GM19023 (cell line): Measurements from ENCODE around the gene LRIT2.
A peak's percentile ranks its signal among the peaks of the same experiment; 100 is the strongest.
"Not testable (repeated sequence)": the region's sequence is repeated elsewhere in the genome, so short reads cannot be mapped to it uniquely, and the experiment has no call there.

Experiments
- ATAC-seq: cut with Tn5 transposase; IDR thresholded peaks from one replicate; pipeline ENCODE4 v1.9.1; 2021; ENCODE audit warnings: mild to moderate bottlenecking, moderate library complexity; ENCODE audit not compliant: unreplicated experiment

Gene LRIT2

DNA sequence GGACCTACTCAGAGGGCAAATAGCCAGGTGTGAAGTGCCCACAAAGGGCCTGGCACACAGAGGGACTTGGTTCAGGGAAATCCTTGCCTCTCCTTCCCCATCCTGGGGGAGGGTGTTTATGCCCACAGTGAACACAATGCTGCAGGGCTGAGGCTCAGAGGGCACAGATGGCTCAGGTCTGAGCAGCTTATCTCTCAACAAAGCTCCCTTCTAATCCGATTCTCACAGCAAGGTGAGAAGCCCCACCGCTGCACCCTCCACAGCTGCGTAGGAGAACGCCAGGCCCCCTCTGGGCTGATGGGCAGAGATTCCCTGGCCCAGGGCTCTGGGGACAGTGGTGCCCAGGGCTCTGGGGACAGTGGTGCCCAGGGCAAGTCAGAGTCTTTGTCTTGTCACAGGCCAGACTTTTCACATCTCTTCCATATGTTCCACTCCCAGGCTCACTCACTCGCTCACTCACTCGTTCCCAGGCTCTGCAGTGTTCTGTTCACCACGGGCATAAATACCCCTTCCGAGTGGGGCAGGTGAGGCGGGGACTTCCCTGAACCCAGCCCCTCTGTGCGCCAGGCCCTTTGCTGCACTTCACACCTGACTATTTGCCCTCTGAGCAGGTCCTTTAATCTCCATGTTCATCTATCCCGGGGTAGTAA lies 39.7 kb downstream of the LRIT2 start:
- ATAC-seq: no peak

DNA sequence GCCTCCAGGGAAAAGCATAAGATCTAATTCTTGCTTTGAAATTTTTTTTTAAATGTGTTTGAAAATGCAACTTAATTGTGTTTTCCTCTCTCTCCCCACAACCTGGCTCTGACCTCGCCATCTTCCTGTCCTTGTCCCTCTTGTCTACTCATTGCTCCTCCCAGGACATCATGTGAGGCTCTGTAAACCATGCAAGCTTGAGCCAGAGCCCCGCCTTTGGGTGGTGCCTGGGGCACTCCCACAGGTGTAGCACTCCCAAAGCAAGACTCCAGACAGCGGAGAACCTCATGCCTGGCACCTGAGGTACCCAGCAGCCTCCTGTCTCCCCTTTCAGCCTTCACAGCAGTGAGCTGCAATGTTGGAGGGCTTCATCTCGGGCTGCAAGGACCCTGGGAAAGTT lies 40.8 kb downstream of the LRIT2 start:
- ATAC-seq: no peak

DNA sequence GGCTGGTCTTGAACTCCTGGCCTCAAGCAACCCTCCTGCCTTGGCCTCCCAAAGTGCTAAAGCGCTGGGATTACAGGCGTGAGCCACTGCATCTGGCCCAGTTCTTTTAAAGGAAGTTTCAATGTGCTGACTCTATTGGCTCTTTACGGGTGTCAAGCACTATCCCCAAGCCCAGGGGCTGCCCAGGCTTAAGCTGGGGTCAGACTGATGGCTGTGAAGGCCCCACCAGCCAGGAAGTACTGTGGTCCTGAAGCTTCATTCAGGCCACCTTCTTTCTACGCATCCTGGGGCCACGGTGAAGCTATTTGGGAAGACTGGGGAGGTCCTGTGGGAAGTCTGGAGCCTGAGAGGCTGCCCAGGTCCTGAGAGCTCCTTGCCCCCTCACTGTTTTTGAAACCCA lies 43.7 kb downstream of the LRIT2 start:
- ATAC-seq: no peak

DNA sequence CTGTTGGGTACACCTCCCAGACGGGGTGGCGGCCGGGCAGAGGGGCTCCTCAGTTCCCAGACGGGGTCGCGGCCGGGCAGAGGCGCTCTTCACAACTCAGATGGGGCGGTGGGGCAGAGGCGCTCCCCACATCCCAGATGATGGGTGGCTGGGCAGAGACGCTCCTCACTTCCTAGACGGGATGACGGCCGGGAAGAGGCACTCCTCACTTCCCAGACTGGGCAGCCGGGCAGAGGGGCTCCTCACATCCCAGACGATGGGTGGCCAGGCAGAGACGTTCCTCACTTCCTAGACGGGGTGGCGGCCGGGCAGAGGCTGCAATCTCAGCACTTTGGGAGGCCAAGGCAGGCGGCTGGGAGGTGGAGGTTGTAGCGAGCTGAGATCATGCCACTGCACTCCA lies 45.0 kb downstream of the LRIT2 start:
- ATAC-seq: not testable (repeated sequence)

DNA sequence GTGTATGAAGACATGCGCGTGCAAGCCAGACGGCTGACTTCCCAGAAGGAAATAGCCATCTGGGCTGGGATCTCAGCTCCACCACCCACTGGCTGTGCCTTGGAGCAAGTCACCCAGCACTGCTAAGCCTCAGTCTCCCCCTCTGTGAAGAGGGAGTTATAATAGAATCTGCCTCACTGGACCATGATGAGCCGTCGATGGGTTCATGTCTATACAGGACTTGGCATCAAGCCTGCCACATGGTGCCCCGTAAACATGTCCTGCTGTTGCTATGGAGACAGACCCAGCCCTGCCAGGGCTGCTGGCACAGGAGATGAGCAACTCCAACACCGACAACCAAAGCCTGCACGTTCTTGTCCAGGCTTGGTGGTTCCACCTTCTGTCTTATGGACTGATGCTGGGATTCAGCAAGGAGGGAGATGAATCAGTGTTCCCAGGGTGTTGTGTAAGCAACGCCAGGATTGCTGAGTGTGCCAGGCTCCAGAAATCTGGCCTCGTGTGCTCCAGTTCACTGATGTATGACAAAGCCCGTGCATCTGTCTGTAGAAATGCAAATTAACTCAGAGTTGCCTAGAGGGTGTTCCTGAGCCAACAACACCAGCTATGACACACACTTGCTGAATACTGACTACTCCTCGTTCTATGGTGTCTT lies 46.2 kb downstream of the LRIT2 start:
- ATAC-seq: peak; percentile 91

DNA sequence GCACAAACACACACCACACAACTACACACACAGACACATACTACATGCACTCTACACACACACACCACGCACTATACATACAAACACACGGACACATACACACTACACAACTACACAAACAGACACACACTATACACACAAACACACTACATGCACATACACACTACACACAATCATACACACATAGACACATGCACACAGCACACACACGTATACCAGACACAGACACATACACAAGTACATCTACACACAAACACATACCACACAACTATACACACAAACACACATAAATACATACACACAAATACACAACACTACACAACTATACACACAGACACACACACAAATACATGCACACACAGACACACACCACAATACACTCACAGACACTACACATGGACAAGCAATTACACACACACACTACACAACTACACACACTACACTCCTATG lies 47.2 kb downstream of the LRIT2 start:
- ATAC-seq: no peak

DNA sequence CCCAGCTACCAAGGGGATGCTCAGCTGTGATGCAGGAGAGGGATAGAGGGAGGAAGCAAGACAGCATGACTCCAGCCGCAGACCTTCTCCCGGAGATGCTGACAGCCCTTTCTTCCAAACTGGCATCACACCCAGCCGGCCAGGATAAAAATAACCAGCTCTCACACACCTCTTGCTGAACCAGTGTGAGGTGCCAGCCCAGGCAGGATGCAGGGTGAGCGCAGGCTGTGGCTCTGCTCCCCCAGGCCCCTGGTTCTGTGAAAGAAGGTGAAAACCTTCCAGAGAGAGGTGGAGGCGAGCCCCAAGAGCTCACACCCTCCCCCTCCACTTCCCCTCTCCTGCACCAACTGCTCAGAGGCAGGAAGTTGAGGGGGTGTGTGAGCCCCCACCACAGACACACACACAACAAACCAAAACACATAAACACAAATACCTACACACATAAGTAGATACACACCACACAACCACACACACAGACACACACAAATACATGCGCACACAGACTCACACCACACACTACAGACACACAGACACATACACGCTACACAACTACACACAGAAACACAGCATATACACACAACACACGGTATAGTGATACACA lies 47.7 kb downstream of the LRIT2 start:
- no peak for ATAC-seq

DNA sequence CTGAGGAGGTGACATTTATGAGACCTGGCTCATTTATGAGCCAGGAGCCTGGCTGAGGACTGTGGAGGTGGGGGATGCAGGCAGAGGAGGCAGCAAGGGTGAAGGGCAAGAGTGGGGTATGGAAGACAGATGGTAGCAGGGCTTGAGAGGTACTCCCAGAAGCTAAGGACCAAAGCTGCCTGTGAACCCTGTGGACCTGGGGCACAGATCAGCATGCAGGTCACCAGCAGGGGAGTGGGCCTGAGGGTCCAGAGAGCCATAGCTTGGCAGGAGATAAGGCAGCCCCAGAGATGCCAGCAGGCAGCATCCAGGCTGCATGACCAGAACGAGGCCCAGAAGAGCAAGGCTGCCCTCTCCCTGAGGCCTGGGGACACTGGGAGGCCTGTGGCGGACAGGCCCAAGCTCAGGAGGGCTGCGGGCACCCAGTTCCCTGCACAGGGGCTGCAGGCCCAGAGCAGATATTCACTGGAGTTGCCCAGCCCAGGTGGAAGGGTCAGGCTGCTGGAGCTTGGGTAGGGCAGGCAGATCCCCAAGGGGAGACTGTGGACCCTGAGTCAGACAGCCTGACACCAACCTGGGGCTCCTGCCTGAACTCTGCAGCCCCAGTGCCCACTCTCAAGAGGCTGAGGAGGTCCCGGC lies 48.4 kb downstream of the LRIT2 start:
- no peak for ATAC-seq

DNA sequence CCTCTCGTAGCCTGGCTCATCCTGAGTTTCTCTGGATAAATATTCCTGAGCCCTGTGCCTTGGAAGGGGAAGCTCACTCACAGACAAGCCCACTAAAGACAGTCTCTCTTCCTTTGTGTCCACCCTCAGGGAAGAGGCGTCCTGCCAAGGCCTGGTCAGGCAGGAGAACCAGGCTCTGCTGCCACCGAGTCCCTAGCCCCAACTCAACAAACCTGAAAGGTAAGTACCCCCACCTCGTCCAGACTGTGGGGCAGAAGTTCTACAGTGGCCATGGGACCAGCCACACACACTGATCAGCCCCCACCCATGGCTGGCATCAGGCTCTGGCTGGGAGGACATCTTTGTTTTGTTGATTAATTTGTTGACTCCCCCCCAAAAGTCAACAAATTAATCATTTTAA lies 49.0 kb downstream of the LRIT2 start:
- no peak for ATAC-seq

DNA sequence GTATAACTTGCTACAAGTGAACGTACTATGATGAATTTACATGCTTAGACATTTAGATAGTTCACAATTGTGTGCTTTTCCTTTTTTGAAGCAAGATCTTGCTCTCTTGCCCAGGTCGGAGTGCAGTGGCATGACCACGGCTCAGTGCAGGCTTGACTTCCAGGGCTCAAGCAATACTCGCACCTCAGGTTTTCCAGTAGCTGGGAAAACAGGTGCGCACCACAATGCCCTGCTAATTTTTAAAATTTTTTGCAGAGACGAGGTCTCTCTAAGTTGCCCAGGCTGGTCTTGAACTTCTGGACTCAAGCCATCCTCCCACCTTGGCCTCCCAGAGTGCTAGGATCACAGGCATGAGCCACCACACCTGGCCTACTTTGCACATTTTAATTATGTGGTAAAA lies 49.9 kb downstream of the LRIT2 start:
- ATAC-seq: no peak

DNA sequence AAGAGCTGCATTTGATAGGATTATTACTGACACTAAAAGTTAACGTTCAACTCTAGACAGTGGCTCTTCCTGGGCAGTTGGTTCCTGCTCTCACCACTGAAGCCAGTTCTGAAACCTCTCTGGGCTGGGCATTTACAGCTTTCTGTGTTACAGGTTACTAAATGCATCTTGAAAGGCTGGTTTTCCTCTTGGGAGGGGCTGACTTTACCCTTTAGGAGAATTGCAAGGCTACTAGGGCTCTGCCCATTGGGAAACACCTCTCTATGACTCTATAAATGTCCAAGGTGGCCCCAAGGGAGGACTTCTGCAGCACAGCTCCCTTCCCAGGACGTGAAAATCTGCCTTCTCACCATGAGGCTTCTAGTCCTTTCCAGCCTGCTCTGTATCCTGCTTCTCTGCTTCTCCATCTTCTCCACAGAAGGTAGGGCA lies 51.8 kb downstream of the LRIT2 start, which contains the start of gene GPR15LG:
Gene GPR15LG, plus strand, starts transcription at position 301 of the 429 bp plus-strand sequence. Its CDS starts 51 bp downstream, at position 352.
- ATAC-seq: peak; percentile 29

DNA sequence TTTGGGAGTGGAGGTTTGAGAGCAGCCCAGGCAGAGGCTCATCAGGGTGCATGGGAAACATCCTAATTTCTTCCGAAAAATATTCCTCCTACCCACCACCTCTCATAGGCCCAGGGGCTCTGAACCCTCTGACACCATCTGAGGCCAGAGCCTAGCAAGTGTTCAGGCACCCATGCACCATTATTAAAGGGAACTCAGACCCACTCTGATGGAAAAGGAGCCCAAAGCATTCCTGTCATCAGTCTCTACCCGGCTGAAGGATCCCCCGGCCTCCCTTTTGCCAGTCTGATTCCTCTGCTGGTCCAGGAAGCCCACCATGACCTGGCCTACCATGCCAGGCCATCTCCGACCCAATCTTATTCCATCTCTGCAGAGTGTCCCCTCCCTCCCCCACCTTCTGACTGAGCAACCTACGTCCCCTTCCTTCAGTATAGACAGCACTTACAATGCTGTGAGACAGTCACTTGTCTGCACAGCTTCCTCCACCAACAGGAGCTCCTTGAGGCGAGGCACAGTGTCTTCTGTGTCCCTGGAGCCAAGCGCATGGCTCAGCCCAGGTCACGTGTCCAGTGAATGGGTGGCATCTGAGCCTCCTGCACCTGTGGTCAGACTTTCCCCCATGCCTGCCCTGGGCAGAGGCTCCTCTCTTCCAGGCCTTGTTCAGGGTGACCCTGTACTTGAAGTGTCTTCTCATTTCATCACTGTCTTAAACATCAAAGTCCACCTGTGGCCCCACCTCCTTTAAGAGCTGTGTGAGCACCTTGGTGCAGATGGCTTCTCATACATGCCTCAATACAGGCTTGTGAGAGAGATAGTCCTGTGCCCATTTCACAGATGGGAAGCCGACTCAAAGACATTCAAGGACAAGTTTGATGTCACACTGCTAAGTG lies 52.6 kb downstream of the LRIT2 start:
- peak; percentile 55 for ATAC-seq

DNA sequence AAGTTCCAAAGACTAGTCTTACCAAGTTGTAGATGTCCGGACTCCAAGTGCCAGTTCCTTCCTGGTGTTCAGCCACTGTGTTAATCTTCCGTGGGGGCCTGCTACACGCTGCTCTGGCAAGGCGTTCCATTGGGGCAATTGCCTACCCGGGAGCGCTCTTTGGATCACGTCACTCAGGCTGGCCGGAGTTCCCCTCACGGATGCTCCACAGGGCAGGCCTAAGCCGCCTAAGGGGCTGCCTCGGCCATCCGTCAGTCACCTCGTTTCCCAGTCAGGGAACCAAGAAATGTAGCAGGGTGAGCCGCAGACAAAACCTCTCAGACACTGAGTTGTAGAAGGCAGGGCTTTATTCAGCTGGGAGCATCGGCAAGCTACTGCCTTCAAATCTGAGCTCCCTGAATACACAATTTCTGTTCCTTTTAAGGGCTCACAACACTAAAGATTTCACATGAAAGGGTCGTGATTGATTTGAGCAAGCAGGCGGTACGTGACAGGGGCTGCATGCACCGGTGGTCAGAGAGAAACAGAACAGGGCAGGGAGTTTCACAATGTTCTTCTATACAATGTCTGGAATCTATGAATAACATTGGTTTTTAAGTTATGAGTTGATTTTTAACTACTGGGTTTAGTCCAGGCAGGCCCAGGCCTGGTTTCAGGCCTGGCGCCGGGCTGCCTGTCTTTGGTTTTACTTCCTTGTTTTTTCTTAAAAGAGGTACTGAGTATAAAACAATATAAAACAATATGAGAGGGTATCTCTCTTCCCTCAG lies 53.5 kb downstream of the LRIT2 start:
- ATAC-seq: peak; percentile 24

DNA sequence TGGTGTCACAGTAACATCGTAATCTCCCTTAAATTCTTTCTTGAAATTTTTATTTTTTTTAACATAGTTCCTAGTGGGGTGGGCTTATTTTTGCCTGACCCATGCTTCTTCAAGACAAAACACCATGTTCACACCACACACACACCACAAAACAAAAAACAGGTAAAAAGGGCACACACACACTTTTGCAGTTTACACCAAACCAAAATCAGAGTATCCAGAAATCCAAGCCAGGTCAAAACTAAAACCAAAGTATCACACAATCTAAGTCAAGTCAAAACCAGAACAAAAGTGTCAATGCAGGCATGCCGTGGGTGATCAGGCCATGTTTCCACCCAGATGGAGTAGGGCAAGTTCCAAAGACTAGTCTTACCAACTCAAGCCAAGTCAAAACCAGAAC lies 54.1 kb downstream of the LRIT2 start:
- not testable (repeated sequence) for ATAC-seq
